Measurements from ENCODE around the gene NUDT21. TPM values are rescaled to one million over a fixed set of nuclear protein-coding genes. Genes with fewer than 3 reads are reported as not detected.

The NUDT21 gene
- total RNA-seq, 1 experiment from 2014 or later: 83.4 TPM

- no peaks in the 10 kb centered on the region for H3K27me3 Mint-ChIP-seq (ENCODE audit: insufficient read depth, unreplicated experiment)
- BruUV-seq (replicated peaks): TSS peak; percentile 5
- CTCF ChIA-PET: interaction anchor here (1.4 kb wide), 1 partner anchor 33 kb away, joined by 3 read pairs; no protein-coding TSS in a partner anchor
- no peak for TF ChIP-seq CTCF (IDR thresholded peaks at IDR 0.05; ENCODE audit: unreplicated experiment)
- intact Hi-C loops (cut with micrococcal nuclease): no loop called here
- no peak overlapping the region for H3K27ac Mint-ChIP-seq (ENCODE audit: low read depth, unreplicated experiment)
- no peaks in the 10 kb centered on the region for H3K9me3 Mint-ChIP-seq (ENCODE audit: unreplicated experiment)
- POLR2A ChIA-PET: interaction anchor here (0.6 to 1.3 kb wide), 4 partner anchors 12 to 290 kb away, joined by 3 read pairs; partner anchors contain the start of gene MT1E
- DNase-seq (ENCODE audit: unreplicated experiment): no peak
- H3K36me3 Mint-ChIP-seq (ENCODE audit: insufficient read depth, unreplicated experiment): peaks cover 34% of the 10 kb centered on the region
- no peak overlapping the region for H3K4me3 Mint-ChIP-seq (ENCODE audit: unreplicated experiment)
- peaks cover 20% of the 10 kb centered on the region for H3K4me1 Mint-ChIP-seq (ENCODE audit: insufficient read depth, unreplicated experiment)
These were observed 39.5 kb downstream of the NUDT21 start for GRCh38 chr16:56411624-56412023.

GRCh38 chr16:56411123-56411522 lies 40.0 kb downstream of the NUDT21 start:
- no TSS peak for BruUV-seq (replicated peaks)
- CTCF ChIA-PET: interaction anchor here (1.4 kb wide), 1 partner anchor 33 kb away, joined by 3 read pairs; no protein-coding TSS in a partner anchor

GRCh38 chr16:56409195-56409594 lies 41.9 kb downstream of the NUDT21 start:
- no peak overlapping the region for H3K27ac Mint-ChIP-seq (ENCODE audit: low read depth, unreplicated experiment)
- TF ChIP-seq CTCF (IDR thresholded peaks at IDR 0.05; ENCODE audit: unreplicated experiment): no peak
- POLR2A ChIA-PET: interaction anchor here (1.0 to 2.1 kb wide), 7 partner anchors 12 to 42 kb away, joined by 3 to 13 read pairs (median 5); partner anchors contain the start of genes NUDT21 and OGFOD1
- intact Hi-C loops (cut with micrococcal nuclease): no loop called here
- no peaks in the 10 kb centered on the region for H3K27me3 Mint-ChIP-seq (ENCODE audit: insufficient read depth, unreplicated experiment)
- BruUV-seq (replicated peaks): no TSS peak
- no peak overlapping the region for H3K4me3 Mint-ChIP-seq (ENCODE audit: unreplicated experiment)
- CTCF ChIA-PET: interaction anchor here (0.9 to 1.1 kb wide), 2 partner anchors 53 to 293 kb away, joined by 3 to 4 read pairs; no protein-coding TSS in a partner anchor
- no peaks in the 10 kb centered on the region for H3K9me3 Mint-ChIP-seq (ENCODE audit: unreplicated experiment)
- peaks cover 20% of the 10 kb centered on the region for H3K4me1 Mint-ChIP-seq (ENCODE audit: insufficient read depth, unreplicated experiment)
- DNase-seq (ENCODE audit: unreplicated experiment): peak; percentile 83
- H3K36me3 Mint-ChIP-seq (ENCODE audit: insufficient read depth, unreplicated experiment): peaks cover 59% of the 10 kb centered on the region

More at GRCh38 chr16:56411123-56411522, 40.0 kb downstream of the NUDT21 start:
- H3K27me3 Mint-ChIP-seq (ENCODE audit: insufficient read depth, unreplicated experiment): no peaks in the 10 kb centered on the region
- TF ChIP-seq CTCF (IDR thresholded peaks at IDR 0.05; ENCODE audit: unreplicated experiment): no peak
- intact Hi-C loops (cut with micrococcal nuclease): no loop called here
- no peak overlapping the region for H3K27ac Mint-ChIP-seq (ENCODE audit: low read depth, unreplicated experiment)
- DNase-seq (ENCODE audit: unreplicated experiment): no peak
- peaks cover 20% of the 10 kb centered on the region for H3K4me1 Mint-ChIP-seq (ENCODE audit: insufficient read depth, unreplicated experiment)
- no peak overlapping the region for H3K4me3 Mint-ChIP-seq (ENCODE audit: unreplicated experiment)
- H3K9me3 Mint-ChIP-seq (ENCODE audit: unreplicated experiment): no peaks in the 10 kb centered on the region
- POLR2A ChIA-PET: interaction anchor here (0.6 kb wide), 1 partner anchor 759 kb away, joined by 3 read pairs; no protein-coding TSS in a partner anchor
- peaks cover 39% of the 10 kb centered on the region for H3K36me3 Mint-ChIP-seq (ENCODE audit: insufficient read depth, unreplicated experiment)

- H3K27me3 Mint-ChIP-seq (ENCODE audit: insufficient read depth, unreplicated experiment): no peaks in the 10 kb centered on the region
- H3K36me3 Mint-ChIP-seq (ENCODE audit: insufficient read depth, unreplicated experiment): peaks cover 63% of the 10 kb centered on the region
- H3K9me3 Mint-ChIP-seq (ENCODE audit: unreplicated experiment): no peaks in the 10 kb centered on the region
- ChIA-PET POLR2A (interaction anchor here (0.6 to 2.1 kb wide), 8 partner anchors 12 to 46 kb away, joined by 3 to 13 read pairs (median 5); partner anchors contain the start of genes NUDT21 and OGFOD1), CTCF (interaction anchor here (0.7 to 1.0 kb wide), 3 partner anchors 52 to 294 kb away, joined by 3 to 4 read pairs (median 4); partner anchors contain the start of gene MT1B)
- TF ChIP-seq CTCF (IDR thresholded peaks at IDR 0.05; ENCODE audit: unreplicated experiment): no peak
- no peak overlapping the region for H3K4me3 Mint-ChIP-seq (ENCODE audit: unreplicated experiment)
- H3K4me1 Mint-ChIP-seq (ENCODE audit: insufficient read depth, unreplicated experiment): peaks cover 17% of the 10 kb centered on the region
- no peak for DNase-seq (ENCODE audit: unreplicated experiment)
- intact Hi-C loops (cut with micrococcal nuclease): no loop called here
- H3K27ac Mint-ChIP-seq (ENCODE audit: low read depth, unreplicated experiment): no peak overlapping the region
- BruUV-seq (replicated peaks): no TSS peak
These were observed 42.6 kb downstream of the NUDT21 start for GRCh38 chr16:56408379-56409098.

All from MCF 10A (cell line).